Thymus (tissue), 11 donors: ENCODE results near the gene ILK. TPM values are rescaled to one million over a fixed set of nuclear protein-coding genes. Genes with fewer than 3 reads are reported as not detected.

Experiments
- DNase-seq, 9 donors: peaks; one replicate each; pipeline ENCODE4 v3.0.0-alpha.2; 2013; ENCODE audit warnings: low spot score in 9 of 9, low read depth in 6 of 9, missing footprints in 1 of 9
- H3K27ac ChIP-seq, 2 donors: one replicate each; pipeline ENCODE4 v1.5.1; 2013; ENCODE audit warnings: control low read depth in 1 of 2, low read depth in 1 of 2, low read length in 1 of 2, mild to moderate bottlenecking in 1 of 2, moderate library complexity in 1 of 2
- H3K27me3 ChIP-seq, 2 donors: one replicate each; pipeline ENCODE4 v1.5.1; 2013; ENCODE audit warnings: low read length in 1 of 2; ENCODE audit not compliant: control insufficient read depth in 2 of 2, insufficient read depth in 1 of 2
- H3K36me3 ChIP-seq, 2 donors: one replicate each; pipeline ENCODE4 v1.5.1; 2013; ENCODE audit warnings: low read length in 1 of 2, mild to moderate bottlenecking in 1 of 2, moderate library complexity in 1 of 2; ENCODE audit not compliant: control insufficient read depth in 2 of 2, insufficient read depth in 2 of 2
- H3K4me1 ChIP-seq, 2 donors: one replicate each; pipeline ENCODE4 v1.5.1; 2013; ENCODE audit warnings: low read length in 2 of 2; ENCODE audit not compliant: control insufficient read depth in 2 of 2, insufficient read depth in 2 of 2
- H3K4me3 ChIP-seq, 2 donors: one replicate each; pipeline ENCODE4 v1.5.1; 2013; ENCODE audit warnings: low read length in 2 of 2, control low read depth in 1 of 2, mild to moderate bottlenecking in 1 of 2
- H3K9me3 ChIP-seq, 2 donors: one replicate each; pipeline ENCODE4 v1.5.1; 2013; ENCODE audit warnings: low read length in 1 of 2, mild to moderate bottlenecking in 1 of 2; ENCODE audit not compliant: control insufficient read depth in 2 of 2, insufficient read depth in 1 of 2
- WGBS: extraction: QIAGEN DNeasy Blood & Tissue Kit; methylation state at CpG from one replicate; pipeline ENCODE4 v1.1.7; 2013; 5-methylcytosine and 5-hydroxymethylcytosine counted together
- polyA plus RNA-seq: library from polyadenylated mRNA; stranded (reverse); fragments of 200-250 nt; gene quantifications from one replicate; pipeline ENCODE4 v1.2.3, GENCODE V29; 2013
- total RNA-seq: library from RNA; stranded (reverse); fragments of 120-200 nt; gene quantifications from one replicate; pipeline ENCODE4 v1.2.4, GENCODE V29; 2013
- donor health status: healthy.

The ILK gene
- total and polyA plus RNA-seq, 2 donors: 68.6 to 74.6 TPM

DNA sequence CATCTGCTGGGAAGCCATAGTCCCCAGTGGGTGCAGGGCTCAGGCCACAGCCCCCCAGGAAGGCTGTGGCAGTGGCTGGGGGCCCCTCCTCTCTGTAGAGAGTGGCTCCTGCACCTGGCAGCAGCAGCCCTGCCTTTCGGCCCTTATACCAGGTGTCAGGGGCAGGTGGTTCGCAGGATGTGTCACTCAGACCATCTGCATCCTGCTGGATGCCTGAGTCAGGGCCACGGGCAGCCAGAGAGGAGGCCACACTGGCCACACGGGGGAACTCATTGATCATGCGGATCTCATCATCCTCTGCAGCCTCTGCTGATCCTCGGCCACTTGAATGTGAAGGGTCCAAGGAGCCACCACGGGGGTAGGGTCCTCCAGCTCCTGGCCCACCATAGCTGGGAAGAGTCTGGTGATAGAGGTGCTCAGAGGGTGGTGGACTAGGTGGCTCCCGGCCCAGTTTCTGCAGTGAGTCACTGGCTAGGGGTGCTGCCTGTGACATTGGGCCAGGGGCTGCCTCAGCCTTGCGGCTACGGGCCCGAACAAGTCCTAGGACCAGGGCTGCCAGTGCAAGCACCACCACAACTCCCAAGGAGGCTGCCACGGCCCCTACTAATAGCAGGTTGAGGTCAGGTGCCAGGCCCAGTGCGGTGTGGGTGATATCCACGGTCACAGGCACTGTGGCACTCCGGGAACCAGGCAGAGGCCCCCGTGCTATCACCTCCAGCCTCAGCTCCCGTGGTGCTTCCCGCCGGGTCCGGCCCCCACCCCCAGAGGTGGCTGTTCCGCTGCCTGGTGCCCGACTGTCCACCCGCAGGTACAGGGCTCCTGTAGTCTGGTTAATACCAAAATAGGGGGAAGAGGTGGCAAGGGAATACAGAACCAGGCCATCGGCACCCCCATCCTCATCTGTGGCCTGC lies 18.9 kb downstream of the ILK start:
- H3K27me3 ChIP-seq: no peaks in the 10 kb centered on the region
- no peak overlapping the region for H3K27ac ChIP-seq
- peaks cover 0 to 6% of the 10 kb centered on the region in 2 donors for H3K9me3 ChIP-seq
- H3K4me3 ChIP-seq: no peak overlapping the region
- DNase-seq: no peak
- H3K4me1 ChIP-seq: peaks cover 11 to 21% of the 10 kb centered on the region in 2 donors
- WGBS: 92% methylated on average over 24 of the region's 24 CpGs
- H3K36me3 ChIP-seq: peaks cover 15 to 17% of the 10 kb centered on the region in 2 donors

- H3K36me3 ChIP-seq: peaks cover 15 to 17% of the 10 kb centered on the region in 2 donors
- peaks cover 6 to 12% of the 10 kb centered on the region in 2 donors for H3K4me1 ChIP-seq
- no peak overlapping the region for H3K27ac ChIP-seq
- no peak for DNase-seq
- no peaks in the 10 kb centered on the region for H3K27me3 ChIP-seq
- H3K9me3 ChIP-seq: peaks cover 0 to 6% of the 10 kb centered on the region in 2 donors
- no peak overlapping the region for H3K4me3 ChIP-seq
- WGBS: 95% methylated on average over 31 of the region's 31 CpGs
Measured at GRCh38 chr11:6623391-6624363, 20.1 kb downstream of the ILK start.

- Histone ChIP-seq H3K27ac (no peak overlapping the region), H3K27me3 (no peaks in the 10 kb centered on the region), H3K4me1 (peaks cover 5 to 7% of the 10 kb centered on the region in 2 donors), H3K36me3 (peaks cover 21 to 22% of the 10 kb centered on the region in 2 donors), H3K4me3 (no peak overlapping the region), H3K9me3 (peaks cover 0 to 6% of the 10 kb centered on the region in 2 donors)
- 97% methylated on average over 12 of the region's 12 CpGs for WGBS
- DNase-seq: no peak
Measured at GRCh38 chr11:6625156-6625831, 21.7 kb downstream of the ILK start.

DNA sequence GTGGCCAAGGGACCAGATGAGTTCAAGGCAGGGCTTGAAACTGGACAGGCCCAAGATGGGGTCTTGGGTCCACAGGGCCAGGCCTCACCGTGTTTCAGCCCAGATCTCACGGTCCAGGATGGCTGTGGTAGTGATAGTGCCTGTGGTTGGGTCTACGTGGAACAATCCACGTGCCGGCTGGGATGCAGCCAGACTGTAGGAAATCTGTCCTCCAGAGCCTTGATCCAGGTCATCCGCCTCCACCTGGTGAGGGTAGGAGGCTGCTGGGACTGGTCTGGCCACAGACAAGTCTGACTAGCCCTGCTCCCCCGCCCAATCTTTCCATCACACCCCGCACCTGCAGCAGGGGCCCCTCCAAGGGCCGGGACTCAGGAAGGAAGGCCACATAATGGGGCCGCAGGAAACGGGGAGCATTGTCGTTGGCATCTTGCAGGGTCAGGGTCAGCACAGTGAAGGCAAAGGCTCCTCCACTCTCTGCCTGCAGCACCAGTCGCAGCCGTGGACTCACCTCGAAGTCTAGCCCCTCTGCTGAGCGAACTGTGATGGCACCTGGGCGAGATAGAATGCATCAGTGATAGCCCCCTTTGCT lies 22.4 kb downstream of the ILK start:
- Histone ChIP-seq H3K4me3 (no peak overlapping the region), H3K27me3 (no peaks in the 10 kb centered on the region), H3K27ac (no peak overlapping the region), H3K9me3 (peaks cover 0 to 6% of the 10 kb centered on the region in 2 donors), H3K4me1 (peaks cover 5 to 7% of the 10 kb centered on the region in 2 donors), H3K36me3 (peaks cover 21 to 22% of the 10 kb centered on the region in 2 donors)
- WGBS: 95% methylated on average over 17 of the region's 17 CpGs
- DNase-seq: no peak

DNA sequence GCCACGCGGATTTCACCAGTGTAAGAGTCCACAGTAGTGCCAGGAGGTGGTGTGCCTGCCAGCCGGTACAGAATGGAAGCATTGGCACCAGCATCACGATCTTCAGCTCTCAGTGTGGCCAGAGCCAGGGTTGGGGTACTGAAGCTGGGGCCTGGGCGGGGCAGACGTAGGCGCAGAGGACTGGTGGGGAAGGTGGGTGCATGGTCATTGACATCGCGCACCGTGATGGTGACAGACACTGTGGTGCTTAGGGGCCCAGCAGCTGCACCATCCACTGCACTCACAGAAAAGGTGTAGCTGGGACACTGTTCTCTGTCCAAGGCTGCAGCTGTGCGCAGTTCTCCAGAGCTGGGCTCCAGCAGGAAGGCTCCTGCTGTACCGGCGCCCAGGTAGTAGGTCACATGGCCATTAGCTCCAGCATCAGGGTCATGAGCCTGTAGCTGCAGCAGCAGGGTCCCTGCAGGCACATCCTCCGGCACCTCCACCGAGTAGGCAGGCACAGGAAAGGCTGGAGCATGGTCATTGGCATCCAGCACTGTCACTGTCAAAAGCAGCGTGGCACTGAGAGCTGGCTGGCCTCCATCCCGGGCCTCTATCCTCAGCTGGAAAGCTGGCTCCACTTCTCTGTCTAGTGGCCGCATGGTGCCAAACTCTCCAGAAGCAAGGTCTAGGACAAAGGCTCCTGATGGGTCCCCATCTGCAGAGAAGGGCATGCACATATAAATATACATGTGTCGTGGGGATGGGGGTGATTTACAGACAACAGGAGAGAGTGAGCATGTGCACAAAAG lies 23.6 kb downstream of the ILK start:
- H3K36me3 ChIP-seq: peaks cover 22 to 25% of the 10 kb centered on the region in 2 donors
- DNase-seq: no peak
- WGBS: 91% methylated on average over 19 of the region's 19 CpGs

DNA sequence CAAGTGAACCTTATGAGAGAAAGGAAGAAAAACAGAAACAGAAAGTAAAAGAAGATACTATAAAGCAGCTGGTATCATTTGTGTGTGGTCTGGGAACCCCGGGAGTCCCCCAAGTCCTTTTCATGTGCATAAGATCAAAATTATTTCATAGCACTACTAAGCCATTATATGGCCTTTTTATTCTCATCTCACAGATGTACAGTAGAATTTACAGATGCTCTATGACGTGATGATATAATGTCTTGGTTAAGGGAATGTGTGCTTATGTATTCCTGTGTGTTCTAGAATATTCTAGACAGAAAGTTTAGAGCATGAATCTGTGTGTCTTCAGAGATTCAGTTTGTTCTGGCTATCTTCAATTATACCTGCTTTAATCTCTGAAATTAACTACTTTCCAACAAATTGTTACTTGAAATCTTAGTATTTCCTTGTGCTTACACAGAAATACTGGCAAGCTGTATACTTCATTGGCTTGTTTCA lies 24.2 kb downstream of the ILK start:
- Histone ChIP-seq H3K4me1 (peaks cover 5 to 7% of the 10 kb centered on the region in 2 donors), H3K27ac (peak overlapping the region in 1 of 2 donors; percentile 58), H3K36me3 (peaks cover 28 to 29% of the 10 kb centered on the region in 2 donors), H3K9me3 (no peaks in the 10 kb centered on the region), H3K4me3 (no peak overlapping the region), H3K27me3 (no peaks in the 10 kb centered on the region)
- peak in 3 of 9 donors; percentile 14 to 53 (median 24) for DNase-seq
- WGBS: 13% methylated on average over 2 of the region's 2 CpGs

More for the DNA sequence above, 23.6 kb downstream of the ILK start:
- Histone ChIP-seq H3K4me1 (peaks cover 5 to 7% of the 10 kb centered on the region in 2 donors), H3K27ac (peak overlapping the region in 1 of 2 donors; percentile 43), H3K27me3 (no peaks in the 10 kb centered on the region), H3K9me3 (peaks cover 0 to 5% of the 10 kb centered on the region in 2 donors), H3K4me3 (no peak overlapping the region)

DNA sequence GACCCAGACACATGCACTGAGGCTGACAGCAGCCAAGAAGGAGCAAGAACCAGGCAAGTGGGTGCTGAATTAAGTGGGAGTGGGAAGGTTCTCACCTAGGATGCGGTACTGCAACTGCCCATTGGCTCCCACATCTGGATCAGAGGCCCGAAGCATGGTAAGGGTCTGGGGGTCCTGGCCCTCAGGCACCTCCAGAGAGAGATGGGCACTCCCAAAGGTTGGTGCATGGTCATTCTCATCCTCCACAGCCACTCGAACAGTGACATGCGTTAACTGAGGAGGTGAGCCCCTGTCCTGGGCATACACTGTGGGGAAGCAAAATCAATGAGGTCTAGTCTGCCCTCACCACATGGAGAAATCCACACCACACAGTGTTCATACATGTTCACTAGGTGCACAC lies 25.0 kb downstream of the ILK start:
- Histone ChIP-seq H3K27ac (no peak overlapping the region), H3K9me3 (no peaks in the 10 kb centered on the region), H3K4me3 (no peak overlapping the region), H3K4me1 (peaks cover 5 to 7% of the 10 kb centered on the region in 2 donors), H3K36me3 (peaks cover 26 to 32% of the 10 kb centered on the region in 2 donors), H3K27me3 (no peaks in the 10 kb centered on the region)
- DNase-seq: no peak
- WGBS: 100% methylated on average over 4 of the region's 4 CpGs

GRCh38 chr11:6629573-6629891 lies 26.0 kb downstream of the ILK start:
- DNase-seq: no peak
- Histone ChIP-seq H3K27ac (no peak overlapping the region), H3K36me3 (peaks cover 22 to 29% of the 10 kb centered on the region in 2 donors), H3K27me3 (no peaks in the 10 kb centered on the region), H3K4me3 (no peak overlapping the region), H3K4me1 (peaks cover 5 to 7% of the 10 kb centered on the region in 2 donors), H3K9me3 (no peaks in the 10 kb centered on the region)
- WGBS: 99% methylated on average over 24 of the region's 24 CpGs
